ENCODE results near the gene LILRA6. TPM values are rescaled to one million over a fixed set of nuclear protein-coding genes. Genes with fewer than 3 reads are reported as not detected.
A peak's percentile ranks its signal among the peaks of the same experiment; 100 is the strongest.
"Not testable (repeated sequence)": the region's sequence is repeated elsewhere in the genome, so short reads cannot be mapped to it uniquely, and the experiment has no call there.

Gene LILRA6
- total RNA-seq, 4 donors from 2014 or later, result 0.19 to 1.1 (median 0.52) TPM; not detected in 1

- H3K27me3 ChIP-seq, result no peaks in the 10 kb centered on the region
- intact Hi-C loops (cut with DNase I; ENCODE audit: low total_unique reads) (loop anchor here (10.0 kb wide), 1 partner anchor 1397 kb away; the partner anchor contains the start of genes ZNF524 and ZNF865), in situ Hi-C loops (cut with MboI; ENCODE audit: low sequenced_read_pairs in 4 of 4) (loop anchor here in 1 of 4 donors (10.0 kb wide), 1 partner anchor 247 kb away; no protein-coding TSS in a partner anchor)
- TF ChIP-seq POLR2A (IDR thresholded peaks at IDR 0.05) (peak in 1 of 2 donors; percentile 16), CTCF (IDR thresholded peaks at IDR 0.05 in 4 of 5, conservative IDR thresholded peaks at IDR 0.05 in 1 of 5) (no peak)
- no peak overlapping the region for H3K4me3 ChIP-seq
- peaks cover 55 to 65% of the 10 kb centered on the region in 2 donors for H3K4me1 ChIP-seq
- peak overlapping the region; percentile 74 to 95 (median 86) for H3K27ac ChIP-seq
- ATAC-seq, result peak in 1 of 2 donors; percentile 12
- no peaks in the 10 kb centered on the region for H3K9me3 ChIP-seq
- peaks cover 0 to 49% of the 10 kb centered on the region in 2 donors for H3K36me3 ChIP-seq
- DNase-seq, result peak; percentile 48 to 65
Observed at GRCh38 chr19:54207983-54208783, 34.4 kb downstream of the LILRA6 start.

GRCh38 chr19:54207676-54207982 lies 35.0 kb downstream of the LILRA6 start:
- ATAC-seq (no peak), DNase-seq (no peak)
- in situ Hi-C loops (cut with MboI; ENCODE audit: low sequenced_read_pairs in 4 of 4), result loop anchor here in 1 of 4 donors (10.0 kb wide), 1 partner anchor 247 kb away; no protein-coding TSS in a partner anchor
- Histone ChIP-seq H3K27ac (peak overlapping the region; percentile 74 to 95 (median 86)), H3K36me3 (peaks cover 0 to 55% of the 10 kb centered on the region in 2 donors), H3K4me3 (no peak overlapping the region), H3K4me1 (peaks cover 61 to 71% of the 10 kb centered on the region in 2 donors), H3K27me3 (no peaks in the 10 kb centered on the region), H3K9me3 (no peaks in the 10 kb centered on the region)
- intact Hi-C loops (cut with DNase I; ENCODE audit: low total_unique reads), result loop anchor here (10.0 kb wide), 1 partner anchor 1397 kb away; the partner anchor contains the start of genes ZNF524 and ZNF865
- TF ChIP-seq POLR2A (IDR thresholded peaks at IDR 0.05) (no peak), CTCF (IDR thresholded peaks at IDR 0.05 in 4 of 5, conservative IDR thresholded peaks at IDR 0.05 in 1 of 5) (no peak)

GRCh38 chr19:54207193-54207592 lies 35.4 kb downstream of the LILRA6 start:
- Histone ChIP-seq H3K36me3 (peaks cover 0 to 59% of the 10 kb centered on the region in 2 donors), H3K27ac (peak overlapping the region; percentile 74 to 95 (median 86)), H3K4me1 (peaks cover 65 to 75% of the 10 kb centered on the region in 2 donors)
- H3K27me3 ChIP-seq, DNase-seq, H3K4me3 ChIP-seq, H3K9me3 ChIP-seq, ATAC-seq: not testable (repeated sequence)
- in situ Hi-C loops (cut with MboI; ENCODE audit: low sequenced_read_pairs in 4 of 4), result loop anchor here in 1 of 4 donors (10.0 kb wide), 1 partner anchor 248 kb away; no protein-coding TSS in a partner anchor
- intact Hi-C loops (cut with DNase I; ENCODE audit: low total_unique reads), result loop anchor here (10.0 kb wide), 1 partner anchor 1398 kb away; the partner anchor contains the start of genes ZNF524 and ZNF865

- intact Hi-C loops (cut with DNase I; ENCODE audit: low total_unique reads) (loop anchor here (10.0 kb wide), 1 partner anchor 1398 kb away; the partner anchor contains the start of genes ZNF524 and ZNF865), in situ Hi-C loops (cut with MboI; ENCODE audit: low sequenced_read_pairs in 4 of 4) (loop anchor here in 1 of 4 donors (10.0 kb wide), 1 partner anchor 248 kb away; no protein-coding TSS in a partner anchor)
- H3K36me3 ChIP-seq, result peaks cover 0 to 63% of the 10 kb centered on the region in 2 donors
- TF ChIP-seq CTCF (IDR thresholded peaks at IDR 0.05 in 4 of 5, conservative IDR thresholded peaks at IDR 0.05 in 1 of 5), result no peak
- H3K9me3 ChIP-seq, result no peaks in the 10 kb centered on the region
- DNase-seq, result no peak
- H3K4me1 ChIP-seq, result peaks cover 69 to 79% of the 10 kb centered on the region in 2 donors
- ATAC-seq, result no peak
- peak overlapping the region; percentile 74 to 95 (median 86) for H3K27ac ChIP-seq
- no peaks in the 10 kb centered on the region for H3K27me3 ChIP-seq
- H3K4me3 ChIP-seq, result no peak overlapping the region
Observed at GRCh38 chr19:54206831-54207177, 35.8 kb downstream of the LILRA6 start.
